ENCODE results near the gene EXD3.

Gene EXD3

DNA sequence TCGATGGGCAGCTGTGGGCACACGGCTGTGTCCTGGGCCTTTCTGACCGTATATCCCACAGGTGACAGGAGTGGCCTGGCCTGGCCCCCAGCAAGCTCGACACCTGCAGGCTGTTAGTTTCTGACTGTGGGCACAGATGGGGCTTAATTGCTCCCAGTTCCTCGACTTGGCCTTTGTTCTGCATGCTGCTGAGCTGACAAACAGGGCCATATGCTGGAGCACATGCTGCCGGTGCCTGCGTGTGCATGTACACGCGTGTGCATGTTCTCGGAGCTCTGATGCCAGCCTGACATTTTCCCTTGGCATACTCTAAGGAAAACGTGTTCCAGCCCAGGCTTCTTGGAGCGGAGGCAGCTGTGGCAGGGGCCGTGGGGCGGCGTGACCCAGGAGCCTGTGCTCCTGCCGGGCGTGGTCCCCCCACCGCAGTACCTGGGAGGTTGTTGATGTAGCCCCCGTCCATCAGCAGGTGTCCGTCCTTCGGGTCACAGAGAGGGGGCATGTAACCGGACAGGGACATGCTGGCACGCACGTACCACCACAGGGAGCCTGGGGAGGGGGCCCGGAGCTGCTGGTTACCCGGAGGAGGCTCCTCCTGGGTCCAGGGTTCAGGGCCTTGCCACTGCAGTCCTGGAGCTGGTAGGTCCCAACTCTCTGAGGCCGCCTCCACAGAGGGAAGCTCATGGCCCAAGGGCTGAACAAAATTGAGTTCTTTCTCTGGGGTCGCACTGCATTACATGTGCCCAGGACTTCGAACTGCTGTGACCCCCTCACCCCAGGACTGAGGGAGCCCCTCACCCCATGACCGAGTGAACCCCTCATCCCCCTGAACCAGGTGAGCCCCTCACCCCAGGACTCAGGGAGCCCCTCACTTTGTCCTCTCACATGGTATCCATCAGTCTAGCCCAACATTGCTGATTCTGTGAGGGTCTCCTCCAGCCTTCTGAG is 40.3 kb upstream of the EXD3 start:
- Histone ChIP-seq H3K27ac (ENCODE audit: low read length) (no peak overlapping the region), H3K36me3 (ENCODE audit: control insufficient read depth in 1 of 2, insufficient read depth in 2 of 2, low read length in 2 of 2) (no peaks in the 10 kb centered on the region), H3K4me3 (ENCODE audit: low read depth in 1 of 2, low read length in 2 of 2) (no peak overlapping the region), H3K9me3 (ENCODE audit: control insufficient read depth in 1 of 2, low read length in 2 of 2) (no peaks in the 10 kb centered on the region), H3K27me3 (ENCODE audit: low read depth, low read length) (no peaks in the 10 kb centered on the region), H3K4me1 (ENCODE audit: control insufficient read depth in 1 of 2, insufficient read depth in 2 of 2, low read length in 2 of 2) (peaks cover 3 to 10% of the 10 kb centered on the region in 2 donors)

- Histone ChIP-seq H3K36me3 (ENCODE audit: control insufficient read depth in 1 of 2, insufficient read depth in 2 of 2, low read length in 2 of 2) (no peaks in the 10 kb centered on the region), H3K9me3 (ENCODE audit: control insufficient read depth in 1 of 2, low read length in 2 of 2) (no peaks in the 10 kb centered on the region), H3K27ac (ENCODE audit: low read length) (no peak overlapping the region), H3K4me3 (ENCODE audit: low read depth in 1 of 2, low read length in 2 of 2) (no peak overlapping the region), H3K27me3 (ENCODE audit: low read depth, low read length) (no peaks in the 10 kb centered on the region), H3K4me1 (ENCODE audit: control insufficient read depth in 1 of 2, insufficient read depth in 2 of 2, low read length in 2 of 2) (peaks cover 3 to 17% of the 10 kb centered on the region in 2 donors)
These were observed 39.5 kb upstream of the EXD3 start for GRCh38 chr9:137462396-137462985.

DNA sequence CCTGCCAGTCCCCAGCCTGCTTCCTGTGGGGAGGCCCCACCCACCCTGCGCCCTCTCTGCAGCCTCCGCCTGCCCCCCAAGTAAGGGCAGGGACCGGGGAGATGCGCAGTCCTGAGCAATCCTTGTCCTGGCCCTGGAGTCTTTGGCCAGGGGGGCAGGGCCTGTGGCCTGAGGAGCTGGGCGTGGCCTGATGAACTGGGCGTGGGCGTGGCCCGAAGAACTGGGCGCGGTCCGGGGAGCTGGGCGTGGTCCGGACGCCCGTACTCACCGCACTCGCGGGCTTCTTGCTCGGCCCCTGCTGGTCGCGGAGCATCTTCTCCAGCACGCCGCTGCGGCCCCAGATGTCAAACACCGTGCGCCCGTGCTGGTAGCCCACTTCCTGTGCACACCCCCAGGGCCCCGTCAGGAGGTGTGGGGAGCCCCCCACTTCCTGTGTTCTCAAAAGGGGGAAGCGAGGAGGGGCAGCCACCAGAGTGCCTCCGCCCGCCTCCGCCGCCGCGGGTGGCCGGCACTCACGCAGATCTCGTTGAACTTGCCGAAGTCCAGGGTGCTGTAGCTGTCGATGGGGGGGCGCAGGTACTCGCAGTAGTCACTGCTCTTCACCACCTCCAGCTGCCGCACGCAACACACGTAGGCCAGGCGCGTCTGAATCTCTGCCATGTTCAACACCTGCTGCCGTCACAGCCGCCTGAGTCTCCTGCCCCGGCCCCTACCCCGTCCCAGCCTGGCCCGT is 38.9 kb upstream of the EXD3 start:
- Histone ChIP-seq H3K4me3 (ENCODE audit: low read depth in 1 of 2, low read length in 2 of 2) (no peak overlapping the region), H3K4me1 (ENCODE audit: control insufficient read depth in 1 of 2, insufficient read depth in 2 of 2, low read length in 2 of 2) (peaks cover 3 to 20% of the 10 kb centered on the region in 2 donors), H3K27me3 (ENCODE audit: low read depth, low read length) (no peaks in the 10 kb centered on the region), H3K9me3 (ENCODE audit: control insufficient read depth in 1 of 2, low read length in 2 of 2) (no peaks in the 10 kb centered on the region), H3K27ac (ENCODE audit: low read length) (no peak overlapping the region), H3K36me3 (ENCODE audit: control insufficient read depth in 1 of 2, insufficient read depth in 2 of 2, low read length in 2 of 2) (no peaks in the 10 kb centered on the region)

DNA sequence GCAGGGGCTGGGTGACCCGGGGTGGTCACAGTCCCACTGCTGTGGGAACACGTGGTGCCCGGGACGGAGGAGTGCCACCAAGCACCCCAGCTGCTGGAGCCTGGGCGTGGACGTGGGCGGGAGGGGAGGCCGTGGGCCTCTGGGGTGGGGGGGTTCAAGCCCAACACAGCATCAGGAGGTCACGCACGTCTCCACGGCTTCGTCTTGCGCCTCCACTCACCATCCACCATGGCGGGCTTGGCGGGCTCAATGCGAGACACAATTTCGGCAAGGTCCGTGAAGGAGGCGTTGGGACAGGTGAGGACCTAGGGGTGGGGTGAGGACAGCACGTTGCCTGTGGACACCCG is 38.3 kb upstream of the EXD3 start:
- H3K27ac ChIP-seq (ENCODE audit: low read length): no peak overlapping the region
- no peaks in the 10 kb centered on the region for H3K36me3 ChIP-seq (ENCODE audit: control insufficient read depth in 1 of 2, insufficient read depth in 2 of 2, low read length in 2 of 2)
- H3K27me3 ChIP-seq (ENCODE audit: low read depth, low read length): no peaks in the 10 kb centered on the region
- H3K4me3 ChIP-seq (ENCODE audit: low read depth in 1 of 2, low read length in 2 of 2): no peak overlapping the region
- H3K4me1 ChIP-seq (ENCODE audit: control insufficient read depth in 1 of 2, insufficient read depth in 2 of 2, low read length in 2 of 2): peaks cover 3 to 20% of the 10 kb centered on the region in 2 donors
- no peaks in the 10 kb centered on the region for H3K9me3 ChIP-seq (ENCODE audit: control insufficient read depth in 1 of 2, low read length in 2 of 2)

DNA sequence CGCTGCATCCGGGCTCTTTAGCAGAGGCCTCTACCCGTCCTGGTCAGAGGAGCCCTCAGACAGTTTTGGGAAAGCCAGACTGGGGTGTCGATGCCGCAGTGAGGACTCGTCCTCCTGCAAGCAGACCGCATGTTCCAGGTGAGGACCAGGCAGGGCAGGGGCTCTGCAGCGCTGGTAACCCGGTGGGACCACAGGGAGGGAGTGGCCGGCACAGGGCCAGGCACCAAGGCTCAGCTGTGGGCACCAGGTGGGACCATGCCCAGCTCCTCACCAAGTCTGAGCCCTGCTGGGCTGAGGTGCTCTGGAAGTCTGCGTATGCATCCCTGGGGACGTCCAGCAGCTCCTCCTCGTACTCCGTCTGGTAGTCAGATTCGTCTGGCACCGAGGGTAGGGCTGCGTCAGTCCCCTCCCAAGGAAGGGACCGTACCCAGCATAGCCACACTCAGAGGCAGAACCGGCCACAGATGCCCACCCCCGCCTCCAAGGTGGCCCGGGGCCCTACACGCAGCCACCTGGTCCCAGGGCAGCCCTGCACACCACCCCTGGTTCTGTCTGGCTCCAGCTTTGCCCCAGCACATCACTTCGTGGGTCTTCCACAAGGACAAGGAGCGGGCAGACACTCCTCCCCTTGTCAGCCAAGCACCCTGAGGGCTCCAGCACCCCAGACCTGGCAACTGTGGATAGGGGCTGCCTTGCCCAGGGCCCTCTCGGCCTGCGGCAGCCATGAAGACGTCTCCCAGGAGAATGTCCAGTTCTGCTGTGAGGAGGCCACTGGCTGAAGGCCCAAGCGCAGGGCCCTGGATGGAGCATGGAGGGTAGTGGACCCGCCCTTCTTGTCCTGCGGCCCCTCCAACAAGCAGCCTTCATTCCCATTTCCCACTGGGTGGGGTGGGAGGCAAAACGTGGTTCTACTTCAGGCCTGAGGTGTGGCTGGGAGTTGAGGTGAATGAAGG is 37.7 kb upstream of the EXD3 start:
- peaks cover 3 to 20% of the 10 kb centered on the region in 2 donors for H3K4me1 ChIP-seq (ENCODE audit: control insufficient read depth in 1 of 2, insufficient read depth in 2 of 2, low read length in 2 of 2)
- no peak overlapping the region for H3K4me3 ChIP-seq (ENCODE audit: low read depth in 1 of 2, low read length in 2 of 2)
- H3K36me3 ChIP-seq (ENCODE audit: control insufficient read depth in 1 of 2, insufficient read depth in 2 of 2, low read length in 2 of 2): no peaks in the 10 kb centered on the region
- no peaks in the 10 kb centered on the region for H3K27me3 ChIP-seq (ENCODE audit: low read depth, low read length)
- H3K9me3 ChIP-seq (ENCODE audit: control insufficient read depth in 1 of 2, low read length in 2 of 2): no peaks in the 10 kb centered on the region
- no peak overlapping the region for H3K27ac ChIP-seq (ENCODE audit: low read length)

DNA sequence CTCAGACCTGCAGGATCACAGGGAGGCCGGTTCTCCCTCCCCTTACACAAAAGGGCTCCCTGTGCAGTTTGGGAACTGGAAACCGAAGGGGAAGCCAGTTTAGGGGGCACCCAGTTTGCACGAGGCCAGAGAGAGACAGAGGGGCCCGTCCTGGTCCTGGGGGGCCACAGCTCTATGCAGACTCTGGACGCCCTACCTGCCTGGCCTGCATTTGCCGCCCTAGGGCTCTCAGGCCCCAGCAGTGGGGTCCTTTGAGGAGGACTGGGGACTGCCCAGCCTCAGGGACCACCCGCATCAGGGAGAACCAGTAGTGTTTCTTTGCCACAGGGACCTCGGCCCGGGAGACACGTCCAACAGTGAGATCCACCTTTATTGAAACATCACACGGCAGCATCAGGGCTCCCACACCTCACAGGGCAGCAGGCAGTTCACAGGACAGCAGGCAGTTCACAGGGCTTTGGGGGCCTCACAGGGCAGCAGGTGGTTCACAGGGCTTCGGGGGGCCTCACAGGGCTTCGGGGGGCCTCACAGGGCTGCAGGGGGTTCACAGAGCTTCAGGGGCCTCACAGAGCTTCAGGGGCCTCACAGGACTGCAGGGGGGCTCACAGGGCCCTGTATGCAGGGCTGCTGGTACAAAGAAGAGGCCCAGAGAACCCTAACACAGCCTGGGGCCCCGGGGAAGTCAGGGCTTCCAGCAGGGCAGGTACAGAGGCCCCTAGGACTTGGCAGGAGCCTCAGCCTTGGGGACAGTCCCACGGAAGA is 36.8 kb upstream of the EXD3 start:
- Histone ChIP-seq H3K4me1 (ENCODE audit: control insufficient read depth in 1 of 2, insufficient read depth in 2 of 2, low read length in 2 of 2) (peaks cover 3 to 27% of the 10 kb centered on the region in 2 donors), H3K36me3 (ENCODE audit: control insufficient read depth in 1 of 2, insufficient read depth in 2 of 2, low read length in 2 of 2) (no peaks in the 10 kb centered on the region)

GRCh38 chr9:137459152-137459600 is 36.2 kb upstream of the EXD3 start, which contains the start of gene NSMF:
Gene NSMF, minus strand, starts transcription at chr9:137459334. Its CDS starts 232 bp downstream, at chr9:137459102.
- Histone ChIP-seq H3K4me1 (ENCODE audit: control insufficient read depth in 1 of 2, insufficient read depth in 2 of 2, low read length in 2 of 2) (peaks cover 3 to 33% of the 10 kb centered on the region in 2 donors), H3K36me3 (ENCODE audit: control insufficient read depth in 1 of 2, insufficient read depth in 2 of 2, low read length in 2 of 2) (no peaks in the 10 kb centered on the region), H3K27me3 (ENCODE audit: low read depth, low read length) (no peaks in the 10 kb centered on the region), H3K27ac (ENCODE audit: low read length) (peak within 1 kb of the TSS; percentile 23), H3K9me3 (ENCODE audit: control insufficient read depth in 1 of 2, low read length in 2 of 2) (no peaks in the 10 kb centered on the region), H3K4me3 (ENCODE audit: low read depth in 1 of 2, low read length in 2 of 2) (peak within 1 kb of the TSS; percentile 46 to 66)

More for the DNA sequence above, 36.8 kb upstream of the EXD3 start:
- Histone ChIP-seq H3K27ac (ENCODE audit: low read length) (peak overlapping the region; percentile 23), H3K27me3 (ENCODE audit: low read depth, low read length) (no peaks in the 10 kb centered on the region), H3K4me3 (ENCODE audit: low read depth in 1 of 2, low read length in 2 of 2) (peak overlapping the region; percentile 44 to 46), H3K9me3 (ENCODE audit: control insufficient read depth in 1 of 2, low read length in 2 of 2) (no peaks in the 10 kb centered on the region)

- H3K27me3 ChIP-seq (ENCODE audit: low read depth, low read length): no peaks in the 10 kb centered on the region
- no peak overlapping the region for H3K27ac ChIP-seq (ENCODE audit: low read length)
- peaks cover 3 to 36% of the 10 kb centered on the region in 2 donors for H3K4me1 ChIP-seq (ENCODE audit: control insufficient read depth in 1 of 2, insufficient read depth in 2 of 2, low read length in 2 of 2)
- no peaks in the 10 kb centered on the region for H3K36me3 ChIP-seq (ENCODE audit: control insufficient read depth in 1 of 2, insufficient read depth in 2 of 2, low read length in 2 of 2)
- no peaks in the 10 kb centered on the region for H3K9me3 ChIP-seq (ENCODE audit: control insufficient read depth in 1 of 2, low read length in 2 of 2)
- peak overlapping the region; percentile 26 to 66 for H3K4me3 ChIP-seq (ENCODE audit: low read depth in 1 of 2, low read length in 2 of 2)
These were observed 35.5 kb upstream of the EXD3 start for GRCh38 chr9:137458194-137459151.

- H3K4me1 ChIP-seq (ENCODE audit: control insufficient read depth in 1 of 2, insufficient read depth in 2 of 2, low read length in 2 of 2): peaks cover 3 to 40% of the 10 kb centered on the region in 2 donors
- no peaks in the 10 kb centered on the region for H3K27me3 ChIP-seq (ENCODE audit: low read depth, low read length)
- H3K9me3 ChIP-seq (ENCODE audit: control insufficient read depth in 1 of 2, low read length in 2 of 2): no peaks in the 10 kb centered on the region
- H3K36me3 ChIP-seq (ENCODE audit: control insufficient read depth in 1 of 2, insufficient read depth in 2 of 2, low read length in 2 of 2): peaks cover 0 to 3% of the 10 kb centered on the region in 2 donors
- H3K27ac ChIP-seq (ENCODE audit: low read length): no peak overlapping the region
- H3K4me3 ChIP-seq (ENCODE audit: low read depth in 1 of 2, low read length in 2 of 2): peak overlapping the region in 1 of 2 donors; percentile 66
These were observed 34.6 kb upstream of the EXD3 start for GRCh38 chr9:137457406-137458193.

Measured in muscle layer of duodenum (tissue), 2 donors.